ENCODE results near the gene RALY. TPM values are rescaled to one million over a fixed set of nuclear protein-coding genes. Genes with fewer than 3 reads are reported as not detected.

RALY gene
- total and polyA plus RNA-seq, 2 of the 4 experiments (the other 2 are of a cell fraction): 46.2 to 115 TPM

GRCh38 chr20:34105978-34106675 lies 112.4 kb downstream of the RALY start:
- POLR2A ChIA-PET (ENCODE audit: unreplicated experiment): no interaction called here
- Histone ChIP-seq H3K36me3 (ENCODE audit: control insufficient read depth, insufficient read depth, low read length) (peaks cover 42% of the 10 kb centered on the region), H4K20me1 (ENCODE audit: insufficient read depth, low read length) (peaks cover 99% of the 10 kb centered on the region)

More at GRCh38 chr20:34105978-34106675, 112.4 kb downstream of the RALY start:
- BruUV-seq (replicated peaks): no TSS peak
- Histone ChIP-seq H3K27ac (ENCODE audit: insufficient read depth, low read length) (no peak overlapping the region), H4K91ac (ENCODE audit: insufficient read depth, low read depth, low read length) (no peak overlapping the region), H2BK20ac (ENCODE audit: low read depth, low read length) (no peak overlapping the region), H3K9me3 (ENCODE audit: control insufficient read depth, insufficient read depth, low read length) (no peaks in the 10 kb centered on the region), H3K14ac (replicated peaks; ENCODE audit: low read depth, low read length) (no peak overlapping the region), H3K27me3 (ENCODE audit: control insufficient read depth, insufficient read depth, low read length) (no peaks in the 10 kb centered on the region), H2AFZ (replicated peaks; ENCODE audit: low read length, poor library complexity) (no peak overlapping the region), H2AK5ac (ENCODE audit: low read depth, low read length) (no peak overlapping the region), H3K18ac (ENCODE audit: low read depth, low read length) (no peak overlapping the region), H3K23ac (ENCODE audit: low read depth, low read length) (no peak overlapping the region), H3K9ac (ENCODE audit: low read depth, low read length) (no peak overlapping the region), H4K8ac (ENCODE audit: low read depth in 2 of 2, low read length in 2 of 2) (no peak overlapping the region), H4K5ac (ENCODE audit: low read depth, low read length) (no peak overlapping the region), H3K4me3 (ENCODE audit: insufficient read depth, low read depth, low read length) (no peak overlapping the region), H2BK5ac (ENCODE audit: low read depth, low read length, poor library complexity, severe bottlenecking) (no peak overlapping the region), H3K56ac (ENCODE audit: extremely low read depth, insufficient read depth, low read length) (no peak overlapping the region), H3K79me1 (ENCODE audit: low read depth in 1 of 2, low read length in 2 of 2) (peaks cover 8 to 76% of the 10 kb centered on the region in 2 experiments), H2BK120ac (ENCODE audit: low read depth, low read length) (no peak overlapping the region), H3K4ac (ENCODE audit: low read depth, low read length) (no peak overlapping the region), H3K4me1 (ENCODE audit: control insufficient read depth, insufficient read depth, low read length) (peaks cover 6% of the 10 kb centered on the region), H2BK15ac (ENCODE audit: low read depth, low read length) (no peak overlapping the region), H2AK9ac (replicated peaks; ENCODE audit: low read depth, low read length, poor library complexity) (no peak overlapping the region), H3K4me2 (ENCODE audit: low read depth, low read length) (no peak overlapping the region), H3K9me1 (ENCODE audit: insufficient read depth, low read length) (peaks cover 18% of the 10 kb centered on the region)
- dilution Hi-C loops (cut with HindIII; ENCODE audit: low sequenced_read_pairs, unreplicated experiment) (no loop called here), intact Hi-C loops (cut with micrococcal nuclease) (no loop called here), in situ Hi-C loops (cut with MboI; ENCODE audit: low sequenced_read_pairs) (no loop called here)
- TF ChIP-seq RCOR1 (IDR thresholded peaks at IDR 0.05; ENCODE audit: insufficient replicate concordance, low read length): no peak
- CTCF ChIA-PET: no interaction called here
- no CpG with 5 or more reads among the region's 3 CpGs for WGBS, 2 experiments (ENCODE audit: extremely low coverage in 2 of 2, insufficient read length in 1 of 2)
- no peak for DNase-seq
- ATAC-seq (ENCODE audit: low read depth): no peak

All from IMR-90 (cell line).